HEK293T (cell line): ENCODE results near the gene KCNC1.

Experiments used
- CTCF ChIA-PET: fragments of 350-600 bp; formaldehyde crosslinking; extraction: SDS; loops from one replicate; lab custom pipeline; 2021; ENCODE audit warnings: antibody characterized with exemption, inconsistent platforms; lab: Yijun Ruan, JAX
- POLR2A ChIA-PET: fragments of 350-600 bp; formaldehyde crosslinking; extraction: SDS; loops from one replicate; lab custom pipeline; 2020; ENCODE audit warnings: antibody characterized with exemption, inconsistent platforms; lab: Yijun Ruan, JAX
- DNase-seq: peaks from one replicate; pipeline ENCODE4 v3.0.0; 2012; ENCODE audit warnings: mixed read lengths; ENCODE audit errors: extremely low spot score
- ARNT ChIP-seq: fragments of 450-650 bp; IDR thresholded peaks from 2 replicates; pipeline ENCODE4 v1.6.1; 2017; ENCODE audit warnings: mild to moderate bottlenecking
- BHLHE40 ChIP-seq: fragments of 450-650 bp; IDR thresholded peaks from 2 replicates; pipeline ENCODE4 v1.6.1; 2016; ENCODE audit warnings: mild to moderate bottlenecking, moderate library complexity, borderline replicate concordance
- CTBP1 ChIP-seq: fragments of 450-650 bp; IDR thresholded peaks from 2 replicates; pipeline ENCODE4 v1.6.1; 2016; ENCODE audit warnings: borderline replicate concordance
- ELF4 ChIP-seq: fragments of 450-650 bp; IDR thresholded peaks from 2 replicates; pipeline ENCODE4 v1.6.1; 2017; ENCODE audit warnings: antibody characterized with exemption
- FOXA1 ChIP-seq: fragments of 450-650 bp; IDR thresholded peaks from 2 replicates; pipeline ENCODE4 v1.6.1; 2016; ENCODE audit warnings: mild to moderate bottlenecking
- FOXK2 ChIP-seq: fragments of 450-650 bp; IDR thresholded peaks from 2 replicates; pipeline ENCODE4 v1.6.1; 2016; ENCODE audit warnings: mild to moderate bottlenecking
- FOXM1 ChIP-seq: fragments of 450-650 bp; IDR thresholded peaks from 2 replicates; pipeline ENCODE4 v1.6.1; 2017; ENCODE audit warnings: mild to moderate bottlenecking, borderline replicate concordance
- HDGF ChIP-seq: fragments of 450-650 bp; IDR thresholded peaks from 2 replicates; pipeline ENCODE4 v1.6.1; 2017; ENCODE audit warnings: antibody characterized with exemption, borderline replicate concordance
- L3MBTL2 ChIP-seq: fragments of 450-650 bp; conservative IDR thresholded peaks from 2 replicates; pipeline ENCODE4 v1.6.1; 2016; ENCODE audit warnings: mild to moderate bottlenecking
- LEF1 ChIP-seq: fragments of 450-650 bp; IDR thresholded peaks from 2 replicates; pipeline ENCODE4 v1.6.1; 2017; ENCODE audit warnings: mild to moderate bottlenecking, borderline replicate concordance
- NFRKB ChIP-seq: fragments of 450-650 bp; IDR thresholded peaks from 2 replicates; pipeline ENCODE4 v1.6.1; 2016; ENCODE audit warnings: mild to moderate bottlenecking, moderate library complexity
- PKNOX1 ChIP-seq: fragments of 450-650 bp; IDR thresholded peaks from 2 replicates; pipeline ENCODE4 v1.6.1; 2016
- SP1 ChIP-seq: fragments of 450-650 bp; IDR thresholded peaks from 2 replicates; pipeline ENCODE4 v1.6.1; 2017
- SUZ12 ChIP-seq: fragments of 450-650 bp; IDR thresholded peaks from 2 replicates; pipeline ENCODE4 v1.6.1; 2016; ENCODE audit warnings: mild to moderate bottlenecking
- TARDBP ChIP-seq: fragments of 450-650 bp; IDR thresholded peaks from 2 replicates; pipeline ENCODE4 v1.6.1; 2016
- ZNF384 ChIP-seq: fragments of 450-650 bp; IDR thresholded peaks from 2 replicates; pipeline ENCODE4 v1.6.1; 2016

The KCNC1 gene

GRCh38 chr11:17750013-17750800 lies 15.6 kb downstream of the KCNC1 start:
- DNase-seq = no peak
- CTCF ChIA-PET = interaction anchor here (1.9 kb wide), 1 partner anchor 19 kb away, joined by 8 read pairs; no protein-coding TSS in a partner anchor
- POLR2A ChIA-PET = no interaction called here
- no peak for TF ChIP-seq FOXA1
- TF ChIP-seq FOXK2 = no peak
- TF ChIP-seq NFRKB = no peak
- TF ChIP-seq ARNT = no peak
- TF ChIP-seq HDGF = no peak
- TF ChIP-seq CTBP1 = no peak
- TF ChIP-seq PKNOX1 = no peak
- no peak for TF ChIP-seq ZNF384
- no peak for TF ChIP-seq BHLHE40

GRCh38 chr11:17750801-17751165 lies 16.2 kb downstream of the KCNC1 start:
- no peak for DNase-seq
- POLR2A ChIA-PET = no interaction called here
- CTCF ChIA-PET = interaction anchor here (1.9 kb wide), 1 partner anchor 20 kb away, joined by 8 read pairs; no protein-coding TSS in a partner anchor

GRCh38 chr11:17751558-17751957 lies 17.0 kb downstream of the KCNC1 start:
- DNase-seq = no peak
- POLR2A ChIA-PET = no interaction called here
- no peak for TF ChIP-seq BHLHE40
- no peak for TF ChIP-seq ZNF384
- no peak for TF ChIP-seq HDGF
- TF ChIP-seq PKNOX1 = no peak
- no peak for TF ChIP-seq NFRKB
- no peak for TF ChIP-seq FOXA1
- no peak for TF ChIP-seq SUZ12
- TF ChIP-seq FOXK2 = no peak
- TF ChIP-seq FOXM1 = no peak
- TF ChIP-seq L3MBTL2 = no peak
- no peak for TF ChIP-seq ARNT
- no peak for TF ChIP-seq TARDBP
- no peak for TF ChIP-seq SP1
- no peak for TF ChIP-seq CTBP1
- TF ChIP-seq ELF4 = no peak
- no peak for TF ChIP-seq LEF1
- CTCF ChIA-PET = interaction anchor here (0.9 to 1.9 kb wide), 2 partner anchors 10 to 21 kb away, joined by 3 to 8 read pairs; no protein-coding TSS in a partner anchor

More at GRCh38 chr11:17750801-17751165, 16.2 kb downstream of the KCNC1 start:
- no peak for TF ChIP-seq LEF1
- TF ChIP-seq SP1 = no peak
- no peak for TF ChIP-seq SUZ12
- no peak for TF ChIP-seq TARDBP
- no peak for TF ChIP-seq HDGF
- no peak for TF ChIP-seq BHLHE40
- no peak for TF ChIP-seq FOXK2

GRCh38 chr11:17752144-17752543 lies 17.6 kb downstream of the KCNC1 start:
- no peak for TF ChIP-seq BHLHE40
- no peak for TF ChIP-seq PKNOX1
- no peak for TF ChIP-seq ARNT
- no peak for TF ChIP-seq SP1
- CTCF ChIA-PET = interaction anchor here (0.9 to 1.9 kb wide), 2 partner anchors 10 to 21 kb away, joined by 3 to 8 read pairs; no protein-coding TSS in a partner anchor
- POLR2A ChIA-PET = no interaction called here
- DNase-seq = no peak

GRCh38 chr11:17753153-17753552 lies 18.6 kb downstream of the KCNC1 start:
- no peak for TF ChIP-seq FOXM1
- CTCF ChIA-PET = no interaction called here
- POLR2A ChIA-PET = no interaction called here
- DNase-seq = no peak

GRCh38 chr11:17753641-17754040 lies 19.1 kb downstream of the KCNC1 start:
- ChIA-PET POLR2A (no interaction called here), CTCF (no interaction called here)
- no peak for TF ChIP-seq PKNOX1
- TF ChIP-seq TARDBP = no peak
- TF ChIP-seq HDGF = no peak
- TF ChIP-seq NFRKB = no peak
- DNase-seq = no peak

GRCh38 chr11:17755891-17756290 lies 21.3 kb downstream of the KCNC1 start:
- TF ChIP-seq L3MBTL2 (no peak), BHLHE40 (no peak), NFRKB (no peak), HDGF (no peak)
- ChIA-PET CTCF (no interaction called here), POLR2A (no interaction called here)
- DNase-seq = no peak
